ENCODE results near the gene WWOX. TPM values are rescaled to one million over a fixed set of nuclear protein-coding genes. Genes with fewer than 3 reads are reported as not detected.

The WWOX gene
- total RNA-seq, 3 donors from 2014 or later (not counting 1 experiment from before 2014, with no cell fraction given) = 21.0 to 29.8 (median 27.0) TPM

- WGBS (ENCODE audit: insufficient coverage) = 96% methylated on average over 11 of the region's 11 CpGs
- ATAC-seq (no peak), DNase-seq (no peak)
- no peak overlapping the region for H3K4me3 Mint-ChIP-seq
- Histone ChIP-seq H3K4me3 (ENCODE audit: low read length) (no peak overlapping the region), H3K27ac (ENCODE audit: low read length) (no peak overlapping the region), H3K9me3 (ENCODE audit: control insufficient read depth, insufficient read depth, low read length) (no peaks in the 10 kb centered on the region), H3K4me1 (ENCODE audit: control insufficient read depth, insufficient read depth, low read length) (no peaks in the 10 kb centered on the region), H3K27me3 (ENCODE audit: control insufficient read depth, insufficient read depth, low read length) (no peaks in the 10 kb centered on the region), H3K36me3 (ENCODE audit: control insufficient read depth, insufficient read depth, low read length) (no peaks in the 10 kb centered on the region)
- no peak overlapping the region for H3K27ac Mint-ChIP-seq
- H3K9me3 Mint-ChIP-seq = no peaks in the 10 kb centered on the region
- intact Hi-C loops (cut with micrococcal nuclease) = no loop called here
- H3K36me3 Mint-ChIP-seq = no peaks in the 10 kb centered on the region
- H3K4me1 Mint-ChIP-seq = no peaks in the 10 kb centered on the region
- TF ChIP-seq CTCF (IDR thresholded peaks at IDR 0.05) = no peak
- no peaks in the 10 kb centered on the region for H3K27me3 Mint-ChIP-seq (ENCODE audit: low read depth in 2 of 2)
Observed at GRCh38 chr16:78473031-78473699, 373.7 kb downstream of the WWOX start.

- WGBS (ENCODE audit: insufficient coverage) = 91% methylated on average over 4 of the region's 4 CpGs
- Mint-ChIP-seq H3K9me3 (no peaks in the 10 kb centered on the region), H3K27me3 (ENCODE audit: low read depth in 2 of 2) (no peaks in the 10 kb centered on the region), H3K36me3 (no peaks in the 10 kb centered on the region), H3K27ac (no peak overlapping the region), H3K4me1 (peaks cover 0 to 3% of the 10 kb centered on the region in 2 donors), H3K4me3 (no peak overlapping the region)
- Histone ChIP-seq H3K27me3 (ENCODE audit: control insufficient read depth, insufficient read depth, low read length) (no peaks in the 10 kb centered on the region), H3K4me3 (ENCODE audit: low read length) (no peak overlapping the region), H3K4me1 (ENCODE audit: control insufficient read depth, insufficient read depth, low read length) (no peaks in the 10 kb centered on the region), H3K36me3 (ENCODE audit: control insufficient read depth, insufficient read depth, low read length) (no peaks in the 10 kb centered on the region), H3K27ac (ENCODE audit: low read length) (no peak overlapping the region), H3K9me3 (ENCODE audit: control insufficient read depth, insufficient read depth, low read length) (no peaks in the 10 kb centered on the region)
- no peak for TF ChIP-seq CTCF (IDR thresholded peaks at IDR 0.05)
- ATAC-seq = no peak
- DNase-seq = no peak
- intact Hi-C loops (cut with micrococcal nuclease) = no loop called here
Observed at GRCh38 chr16:78474762-78475161, 375.3 kb downstream of the WWOX start.

GRCh38 chr16:78476615-78477014, 377.2 kb downstream of the WWOX start:
- no peaks in the 10 kb centered on the region for H3K9me3 ChIP-seq (ENCODE audit: control insufficient read depth, insufficient read depth, low read length)
- no peaks in the 10 kb centered on the region for H3K27me3 ChIP-seq (ENCODE audit: control insufficient read depth, insufficient read depth, low read length)
- no peak for TF ChIP-seq CTCF (IDR thresholded peaks at IDR 0.05)
- Mint-ChIP-seq H3K27ac (no peak overlapping the region), H3K4me1 (peaks cover 0 to 3% of the 10 kb centered on the region in 2 donors), H3K27me3 (ENCODE audit: low read depth in 2 of 2) (no peaks in the 10 kb centered on the region), H3K4me3 (no peak overlapping the region), H3K9me3 (no peaks in the 10 kb centered on the region), H3K36me3 (no peaks in the 10 kb centered on the region)
- no peaks in the 10 kb centered on the region for H3K36me3 ChIP-seq (ENCODE audit: control insufficient read depth, insufficient read depth, low read length)
- intact Hi-C loops (cut with micrococcal nuclease) = no loop called here
- no peak overlapping the region for H3K4me3 ChIP-seq (ENCODE audit: low read length)
- no peak for ATAC-seq
- WGBS (ENCODE audit: insufficient coverage) = 89% methylated on average over 5 of the region's 7 CpGs
- DNase-seq = no peak
- H3K27ac ChIP-seq (ENCODE audit: low read length) = no peak overlapping the region
- H3K4me1 ChIP-seq (ENCODE audit: control insufficient read depth, insufficient read depth, low read length) = no peaks in the 10 kb centered on the region

Data from natural killer cell (primary cell).